Type B pancreatic cell (in vitro differentiated cells): ENCODE data around the gene GGT5. TPM values are rescaled to one million over a fixed set of nuclear protein-coding genes. Genes with fewer than 3 reads are reported as not detected.
"Not testable (repeated sequence)": the region's sequence is repeated elsewhere in the genome, so short reads cannot be mapped to it uniquely, and the experiment has no call there.

ENCODE experiments used
- DNase-seq: peaks from one replicate; pipeline ENCODE4 v3.0.0; 2021; ENCODE audit warnings: mixed read lengths; ENCODE audit not compliant: unreplicated experiment; ENCODE audit errors: extremely low spot score
- H3K27ac Mint-ChIP-seq: 2 replicates; pipeline ENCODE4 v1.8.0; 2021; ENCODE audit warnings: mild to moderate bottlenecking, mixed read lengths
- H3K27me3 Mint-ChIP-seq: 2 replicates; pipeline ENCODE4 v1.8.0; 2021; ENCODE audit warnings: mixed read lengths
- H3K36me3 Mint-ChIP-seq: 2 replicates; pipeline ENCODE4 v1.8.0; 2021; ENCODE audit warnings: mixed read lengths
- H3K4me1 Mint-ChIP-seq: one replicate; pipeline ENCODE4 v1.8.0; 2021; ENCODE audit warnings: mixed read lengths; ENCODE audit not compliant: unreplicated experiment
- H3K4me3 Mint-ChIP-seq: 2 replicates; pipeline ENCODE4 v1.8.0; 2021; ENCODE audit warnings: mild to moderate bottlenecking, mixed read lengths
- H3K9me3 Mint-ChIP-seq: 2 replicates; pipeline ENCODE4 v1.8.0; 2021; ENCODE audit warnings: mixed read lengths
- CTCF ChIP-seq: fragments of 200-600 bp; sonication (generic); conservative IDR thresholded peaks from 2 replicates; pipeline ENCODE4 v1.5.0; 2021; ENCODE audit warnings: antibody characterized with exemption, mild to moderate bottlenecking
- total RNA-seq: library from RNA; stranded (reverse); gene quantifications from 2 replicates; pipeline ENCODE4 v1.2.1, GENCODE V29; 2021; ENCODE audit warnings: low replicate concordance

The GGT5 gene
- total RNA-seq, 1 donor from 2014 or later: 0.80 TPM

GRCh38 chr22:24271386-24271854 lies 26.5 kb upstream of the GGT5 start:
- DNase-seq: peak; percentile 8
- peaks cover 4% of the 10 kb centered on the region for H3K36me3 Mint-ChIP-seq

GRCh38 chr22:24270556-24271385 lies 25.9 kb upstream of the GGT5 start, which contains the start of gene SPECC1L:
Gene SPECC1L (plus strand): TSS chr22:24270831. CDS start chr22:24302232, 31,401 bp downstream.
- peak within 1 kb of the TSS; percentile 83 for H3K27ac Mint-ChIP-seq
- DNase-seq: peak; percentile 97

More at GRCh38 chr22:24271386-24271854, 26.5 kb upstream of the GGT5 start:
- peak overlapping the region; percentile 90 for H3K4me3 Mint-ChIP-seq
- H3K27ac Mint-ChIP-seq: peak overlapping the region; percentile 83
- H3K9me3 Mint-ChIP-seq: no peaks in the 10 kb centered on the region
- no peaks in the 10 kb centered on the region for H3K27me3 Mint-ChIP-seq
- TF ChIP-seq CTCF: no peak
- peaks cover 33% of the 10 kb centered on the region for H3K4me1 Mint-ChIP-seq

GRCh38 chr22:24266495-24266894 lies 21.6 kb upstream of the GGT5 start:
- not testable (repeated sequence) for DNase-seq, H3K36me3 Mint-ChIP-seq, H3K27me3 Mint-ChIP-seq, H3K27ac Mint-ChIP-seq, H3K9me3 Mint-ChIP-seq, H3K4me3 Mint-ChIP-seq
- peaks cover 23% of the 10 kb centered on the region for H3K4me1 Mint-ChIP-seq

More at GRCh38 chr22:24270556-24271385, 25.9 kb upstream of the GGT5 start, which contains the start of gene SPECC1L:
- TF ChIP-seq CTCF: peak; percentile 15
- H3K36me3 Mint-ChIP-seq: peaks cover 4% of the 10 kb centered on the region
- H3K4me3 Mint-ChIP-seq: peak within 1 kb of the TSS; percentile 90
- no peaks in the 10 kb centered on the region for H3K27me3 Mint-ChIP-seq
- H3K9me3 Mint-ChIP-seq: no peaks in the 10 kb centered on the region
- H3K4me1 Mint-ChIP-seq: peaks cover 36% of the 10 kb centered on the region

GRCh38 chr22:24265734-24266133 lies 20.9 kb upstream of the GGT5 start:
- Mint-ChIP-seq H3K27ac (no peak overlapping the region), H3K9me3 (no peaks in the 10 kb centered on the region), H3K36me3 (no peaks in the 10 kb centered on the region), H3K4me3 (no peak overlapping the region), H3K4me1 (peaks cover 22% of the 10 kb centered on the region), H3K27me3 (no peaks in the 10 kb centered on the region)
- TF ChIP-seq CTCF: no peak
- no peak for DNase-seq

GRCh38 chr22:24264329-24264896 lies 19.5 kb upstream of the GGT5 start:
- Mint-ChIP-seq H3K4me3 (peak overlapping the region; percentile 52), H3K4me1 (peaks cover 22% of the 10 kb centered on the region)
- not testable (repeated sequence) for H3K27me3 Mint-ChIP-seq, DNase-seq, H3K9me3 Mint-ChIP-seq, H3K27ac Mint-ChIP-seq, H3K36me3 Mint-ChIP-seq

GRCh38 chr22:24263479-24263878 lies 18.6 kb upstream of the GGT5 start:
- DNase-seq: peak; percentile 58
- H3K4me1 Mint-ChIP-seq: peaks cover 22% of the 10 kb centered on the region
- not testable (repeated sequence) for H3K27ac Mint-ChIP-seq, H3K9me3 Mint-ChIP-seq, H3K4me3 Mint-ChIP-seq, H3K36me3 Mint-ChIP-seq, H3K27me3 Mint-ChIP-seq

GRCh38 chr22:24262185-24262749 lies 17.4 kb upstream of the GGT5 start:
- H3K4me1 Mint-ChIP-seq: peaks cover 22% of the 10 kb centered on the region
- not testable (repeated sequence) for H3K9me3 Mint-ChIP-seq, H3K27me3 Mint-ChIP-seq, H3K4me3 Mint-ChIP-seq, H3K27ac Mint-ChIP-seq, H3K36me3 Mint-ChIP-seq
- peak; percentile 61 for DNase-seq
